ENCODE results near the gene IL19. TPM values are rescaled to one million over a fixed set of nuclear protein-coding genes. Genes with fewer than 3 reads are reported as not detected.
"Not testable (repeated sequence)": the region's sequence is repeated elsewhere in the genome, so short reads cannot be mapped to it uniquely, and the experiment has no call there.

Gene IL19
- total RNA-seq, 1 donor from 2014 or later, result not detected

- intact Hi-C loops (cut with micrococcal nuclease), result loop anchor here (1.0 kb wide), 4 partner anchors 28 to 70 kb away; no protein-coding TSS in a partner anchor
Observed at GRCh38 chr1:206738370-206739366, 31.9 kb upstream of the IL19 start.

GRCh38 chr1:206739411-206740076, 31.0 kb upstream of the IL19 start:
- intact Hi-C loops (cut with micrococcal nuclease), result loop anchor here (1.0 kb wide), 4 partner anchors 27 to 69 kb away; no protein-coding TSS in a partner anchor

GRCh38 chr1:206741142-206741701, 29.4 kb upstream of the IL19 start:
- intact Hi-C loops (cut with micrococcal nuclease), result no loop called here

GRCh38 chr1:206742719-206743383, 27.7 kb upstream of the IL19 start:
- intact Hi-C loops (cut with micrococcal nuclease), result no loop called here

- intact Hi-C loops (cut with micrococcal nuclease), result no loop called here
Observed at GRCh38 chr1:206744683-206745082, 25.9 kb upstream of the IL19 start.

GRCh38 chr1:206745301-206745700, 25.3 kb upstream of the IL19 start:
- intact Hi-C loops (cut with micrococcal nuclease), result no loop called here

- intact Hi-C loops (cut with micrococcal nuclease), result no loop called here
Observed at GRCh38 chr1:206748348-206749030, 22.1 kb upstream of the IL19 start.

- intact Hi-C loops (cut with micrococcal nuclease), result no loop called here
Observed at GRCh38 chr1:206751891-206752290, 18.7 kb upstream of the IL19 start.

- intact Hi-C loops (cut with micrococcal nuclease), result no loop called here
Observed at GRCh38 chr1:206752481-206752880, 18.1 kb upstream of the IL19 start.

- intact Hi-C loops (cut with micrococcal nuclease), result no loop called here
Observed at GRCh38 chr1:206753141-206753540, 17.4 kb upstream of the IL19 start.

GRCh38 chr1:206754011-206754410, 16.6 kb upstream of the IL19 start:
- intact Hi-C loops (cut with micrococcal nuclease), result no loop called here

- intact Hi-C loops (cut with micrococcal nuclease), result loop anchor here (1.0 to 2.0 kb wide), 3 partner anchors 21 to 46 kb away; no protein-coding TSS in a partner anchor
Observed at GRCh38 chr1:206757524-206758266, 12.9 kb upstream of the IL19 start.

GRCh38 chr1:206760590-206760989, 10.0 kb upstream of the IL19 start:
- intact Hi-C loops (cut with micrococcal nuclease), result no loop called here

GRCh38 chr1:206761159-206761768, 9.3 kb upstream of the IL19 start:
- intact Hi-C loops (cut with micrococcal nuclease), result no loop called here

- intact Hi-C loops (cut with micrococcal nuclease), result not testable (repeated sequence)
Observed at GRCh38 chr1:206762741-206763364, 7.7 kb upstream of the IL19 start.

- intact Hi-C loops (cut with micrococcal nuclease), result loop anchor here (1.0 kb wide), 1 partner anchor 26 kb away; no protein-coding TSS in a partner anchor
Observed at GRCh38 chr1:206765771-206766170, 4.8 kb upstream of the IL19 start.

- intact Hi-C loops (cut with micrococcal nuclease), result loop anchor here (1.0 kb wide), 1 partner anchor 27 kb away; no protein-coding TSS in a partner anchor
Observed at GRCh38 chr1:206766251-206766856, 4.2 kb upstream of the IL19 start.
